Duodenal mucosa (tissue), 2 donors: ENCODE data around the gene MAP4K1.

ENCODE experiments used
- H3K27ac ChIP-seq: one replicate; pipeline ENCODE4 v1.7.0; 2013; ENCODE audit warnings: low read depth, low read length
- H3K27me3 ChIP-seq, 2 donors: one replicate each; pipeline ENCODE4 v1.7.0; 2013; ENCODE audit warnings: low read length in 2 of 2, control low read depth in 1 of 2; ENCODE audit not compliant: insufficient read depth in 2 of 2, control insufficient read depth in 1 of 2
- H3K36me3 ChIP-seq, 2 donors: one replicate each; pipeline ENCODE4 v1.7.0; 2013; ENCODE audit warnings: low read length in 2 of 2, control low read depth in 1 of 2; ENCODE audit not compliant: insufficient read depth in 2 of 2, control insufficient read depth in 1 of 2
- H3K4me1 ChIP-seq, 2 donors: one replicate each; pipeline ENCODE4 v1.7.0; 2013; ENCODE audit warnings: low read length in 2 of 2, control low read depth in 1 of 2; ENCODE audit not compliant: insufficient read depth in 2 of 2, control insufficient read depth in 1 of 2
- H3K4me3 ChIP-seq, 2 donors: one replicate each; pipeline ENCODE4 v1.7.0; 2013; ENCODE audit warnings: low read length in 2 of 2, low read depth in 1 of 2
- H3K9ac ChIP-seq, 2 donors: one replicate each; pipeline ENCODE4 v1.7.0; 2013; ENCODE audit warnings: low read length in 2 of 2, low read depth in 1 of 2
- H3K9me3 ChIP-seq, 2 donors: one replicate each; pipeline ENCODE4 v1.7.0; 2013; ENCODE audit warnings: low read length in 2 of 2, control low read depth in 1 of 2; ENCODE audit not compliant: control insufficient read depth in 1 of 2

MAP4K1 gene

GRCh38 chr19:38617764-38618589 lies at the start of gene MAP4K1:
TSS of gene MAP4K1 (minus strand) at chr19:38617953. CDS start at chr19:38617895, 58 bp downstream.
- Histone ChIP-seq H3K36me3 (peaks cover 8 to 26% of the 10 kb centered on the region in 2 donors), H3K4me1 (peaks cover 16 to 19% of the 10 kb centered on the region in 2 donors), H3K9ac (peak within 1 kb of the TSS; percentile 57 to 76), H3K4me3 (peak within 1 kb of the TSS; percentile 93 to 100), H3K9me3 (no peaks in the 10 kb centered on the region), H3K27ac (peak within 1 kb of the TSS; percentile 57), H3K27me3 (no peaks in the 10 kb centered on the region)

GRCh38 chr19:38666663-38667511 lies 49.1 kb upstream of the MAP4K1 start:
- peak overlapping the region; percentile 2 to 28 for H3K4me3 ChIP-seq
- H3K4me1 ChIP-seq, result peaks cover 97 to 98% of the 10 kb centered on the region in 2 donors
- H3K9me3 ChIP-seq, result no peaks in the 10 kb centered on the region
- peaks cover 4 to 7% of the 10 kb centered on the region in 2 donors for H3K36me3 ChIP-seq
- H3K9ac ChIP-seq, result peak overlapping the region; percentile 3 to 64
- no peaks in the 10 kb centered on the region for H3K27me3 ChIP-seq
- peak overlapping the region; percentile 90 for H3K27ac ChIP-seq

- Histone ChIP-seq H3K27me3 (no peaks in the 10 kb centered on the region), H3K36me3 (peaks cover 4 to 8% of the 10 kb centered on the region in 2 donors), H3K4me1 (peaks cover 92 to 94% of the 10 kb centered on the region in 2 donors), H3K9ac (peak overlapping the region; percentile 3 to 64), H3K9me3 (no peaks in the 10 kb centered on the region), H3K27ac (peak overlapping the region; percentile 90), H3K4me3 (peak overlapping the region; percentile 2 to 28)
These were observed 48.4 kb upstream of the MAP4K1 start for GRCh38 chr19:38665950-38666662.

- H3K9ac ChIP-seq, result peak overlapping the region; percentile 53 to 55
- peak overlapping the region; percentile 78 for H3K27ac ChIP-seq
- peak overlapping the region; percentile 1 to 23 for H3K4me3 ChIP-seq
- no peaks in the 10 kb centered on the region for H3K27me3 ChIP-seq
- H3K4me1 ChIP-seq, result peaks cover 92 to 94% of the 10 kb centered on the region in 2 donors
- H3K9me3 ChIP-seq, result no peaks in the 10 kb centered on the region
- peaks cover 4 to 14% of the 10 kb centered on the region in 2 donors for H3K36me3 ChIP-seq
These were observed 47.6 kb upstream of the MAP4K1 start for GRCh38 chr19:38665219-38665931.

GRCh38 chr19:38664503-38665211 lies 46.9 kb upstream of the MAP4K1 start:
- Histone ChIP-seq H3K27ac (peak overlapping the region; percentile 78), H3K9ac (peak overlapping the region; percentile 53 to 55), H3K27me3 (no peaks in the 10 kb centered on the region), H3K9me3 (no peaks in the 10 kb centered on the region), H3K36me3 (peaks cover 4 to 14% of the 10 kb centered on the region in 2 donors), H3K4me3 (peak overlapping the region; percentile 23 to 26), H3K4me1 (peaks cover 92 to 93% of the 10 kb centered on the region in 2 donors)

GRCh38 chr19:38663957-38664502 lies 46.3 kb upstream of the MAP4K1 start:
- H3K9me3 ChIP-seq, result no peaks in the 10 kb centered on the region
- H3K4me3 ChIP-seq, result peak overlapping the region; percentile 0 to 26
- no peaks in the 10 kb centered on the region for H3K27me3 ChIP-seq
- peak overlapping the region; percentile 78 for H3K27ac ChIP-seq
- H3K4me1 ChIP-seq, result peaks cover 92 to 93% of the 10 kb centered on the region in 2 donors
- peak overlapping the region; percentile 49 to 53 for H3K9ac ChIP-seq
- H3K36me3 ChIP-seq, result peaks cover 4 to 14% of the 10 kb centered on the region in 2 donors

GRCh38 chr19:38663156-38663651 lies 45.5 kb upstream of the MAP4K1 start:
- Histone ChIP-seq H3K9me3 (no peaks in the 10 kb centered on the region), H3K9ac (peak overlapping the region; percentile 49 to 53), H3K27me3 (no peaks in the 10 kb centered on the region), H3K27ac (peak overlapping the region; percentile 78), H3K4me3 (peak overlapping the region in 1 of 2 donors; percentile 26), H3K36me3 (peaks cover 4 to 9% of the 10 kb centered on the region in 2 donors), H3K4me1 (peaks cover 90 to 93% of the 10 kb centered on the region in 2 donors)

- Histone ChIP-seq H3K27me3 (no peaks in the 10 kb centered on the region), H3K36me3 (peaks cover 4 to 13% of the 10 kb centered on the region in 2 donors), H3K4me1 (peaks cover 90 to 93% of the 10 kb centered on the region in 2 donors), H3K9me3 (no peaks in the 10 kb centered on the region), H3K9ac (no peak overlapping the region), H3K27ac (peak overlapping the region; percentile 69), H3K4me3 (peak overlapping the region in 1 of 2 donors; percentile 8)
These were observed 44.9 kb upstream of the MAP4K1 start for GRCh38 chr19:38662537-38663155.
